Measurements from ENCODE around the gene PNMA1. TPM values are rescaled to one million over a fixed set of nuclear protein-coding genes. Genes with fewer than 3 reads are reported as not detected.
A peak's percentile ranks its signal among the peaks of the same experiment; 100 is the strongest.

PNMA1 gene
- total and polyA plus RNA-seq, 2 of the 13 experiments (the other 11 are each of a cell fraction or from before 2014, with no cell fraction given): 7.0 to 8.3 TPM

DNA sequence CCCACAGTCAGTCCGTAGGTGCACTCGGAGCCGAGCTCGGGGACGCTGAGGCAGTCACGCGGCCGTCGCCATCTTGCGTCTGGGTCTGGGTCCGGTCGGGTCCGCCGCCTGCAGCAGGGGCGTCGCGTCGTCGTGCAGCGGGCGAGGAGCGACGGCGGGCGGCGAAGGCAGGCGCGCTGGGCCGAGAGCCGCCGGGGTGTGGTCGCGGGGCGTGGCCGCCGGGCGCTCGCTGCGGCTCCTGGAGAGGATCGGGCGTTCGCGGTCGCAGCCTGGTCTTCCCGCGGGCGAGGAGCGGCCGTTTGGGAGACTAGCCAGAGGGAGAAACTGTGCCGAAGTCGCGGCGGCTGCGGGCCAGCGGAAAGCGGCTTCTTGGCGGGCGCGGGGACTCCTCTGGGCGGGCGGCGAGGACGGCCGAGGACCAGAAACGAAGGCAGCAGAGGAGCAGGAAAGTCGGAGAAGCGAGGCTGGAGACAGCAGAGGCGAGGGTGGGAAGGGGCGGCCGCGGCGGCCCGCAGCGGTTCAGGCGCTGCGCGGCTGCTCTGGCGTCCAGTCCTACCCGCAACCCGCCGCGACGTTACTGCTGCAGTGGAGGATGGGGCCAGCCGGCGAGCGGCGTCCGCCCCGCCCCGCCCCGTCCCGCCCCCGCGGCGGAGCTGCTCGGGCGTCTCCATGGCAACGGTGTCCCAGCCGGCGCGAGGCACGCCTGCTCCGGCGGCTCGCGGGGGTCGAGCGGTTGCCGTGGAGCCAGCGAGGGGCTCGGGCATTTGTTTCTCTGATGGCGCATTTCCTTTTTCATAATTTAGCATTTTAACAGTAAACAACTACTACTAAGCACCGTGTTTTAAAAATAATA is at the start of gene PNMA1 (continued):
- TF ChIP-seq, protein P1, sequence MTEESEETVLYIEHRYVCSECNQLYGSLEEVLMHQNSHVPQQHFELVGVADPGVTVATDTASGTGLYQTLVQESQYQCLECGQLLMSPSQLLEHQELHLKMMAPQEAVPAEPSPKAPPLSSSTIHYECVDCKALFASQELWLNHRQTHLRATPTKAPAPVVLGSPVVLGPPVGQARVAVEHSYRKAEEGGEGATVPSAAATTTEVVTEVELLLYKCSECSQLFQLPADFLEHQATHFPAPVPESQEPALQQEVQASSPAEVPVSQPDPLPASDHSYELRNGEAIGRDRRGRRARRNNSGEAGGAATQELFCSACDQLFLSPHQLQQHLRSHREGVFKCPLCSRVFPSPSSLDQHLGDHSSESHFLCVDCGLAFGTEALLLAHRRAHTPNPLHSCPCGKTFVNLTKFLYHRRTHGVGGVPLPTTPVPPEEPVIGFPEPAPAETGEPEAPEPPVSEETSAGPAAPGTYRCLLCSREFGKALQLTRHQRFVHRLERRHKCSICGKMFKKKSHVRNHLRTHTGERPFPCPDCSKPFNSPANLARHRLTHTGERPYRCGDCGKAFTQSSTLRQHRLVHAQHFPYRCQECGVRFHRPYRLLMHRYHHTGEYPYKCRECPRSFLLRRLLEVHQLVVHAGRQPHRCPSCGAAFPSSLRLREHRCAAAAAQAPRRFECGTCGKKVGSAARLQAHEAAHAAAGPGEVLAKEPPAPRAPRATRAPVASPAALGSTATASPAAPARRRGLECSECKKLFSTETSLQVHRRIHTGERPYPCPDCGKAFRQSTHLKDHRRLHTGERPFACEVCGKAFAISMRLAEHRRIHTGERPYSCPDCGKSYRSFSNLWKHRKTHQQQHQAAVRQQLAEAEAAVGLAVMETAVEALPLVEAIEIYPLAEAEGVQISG (CRISPR knock-in tag; IDR thresholded peaks at IDR 0.05): peak; percentile 72
- TF ChIP-seq, protein P2, sequence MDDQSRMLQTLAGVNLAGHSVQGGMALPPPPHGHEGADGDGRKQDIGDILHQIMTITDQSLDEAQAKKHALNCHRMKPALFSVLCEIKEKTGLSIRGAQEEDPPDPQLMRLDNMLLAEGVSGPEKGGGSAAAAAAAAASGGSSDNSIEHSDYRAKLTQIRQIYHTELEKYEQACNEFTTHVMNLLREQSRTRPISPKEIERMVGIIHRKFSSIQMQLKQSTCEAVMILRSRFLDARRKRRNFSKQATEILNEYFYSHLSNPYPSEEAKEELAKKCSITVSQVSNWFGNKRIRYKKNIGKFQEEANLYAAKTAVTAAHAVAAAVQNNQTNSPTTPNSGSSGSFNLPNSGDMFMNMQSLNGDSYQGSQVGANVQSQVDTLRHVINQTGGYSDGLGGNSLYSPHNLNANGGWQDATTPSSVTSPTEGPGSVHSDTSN (CRISPR knock-in tag; IDR thresholded peaks at IDR 0.05; ENCODE audit: borderline replicate concordance): no peak
- TF ChIP-seq, protein P3, sequence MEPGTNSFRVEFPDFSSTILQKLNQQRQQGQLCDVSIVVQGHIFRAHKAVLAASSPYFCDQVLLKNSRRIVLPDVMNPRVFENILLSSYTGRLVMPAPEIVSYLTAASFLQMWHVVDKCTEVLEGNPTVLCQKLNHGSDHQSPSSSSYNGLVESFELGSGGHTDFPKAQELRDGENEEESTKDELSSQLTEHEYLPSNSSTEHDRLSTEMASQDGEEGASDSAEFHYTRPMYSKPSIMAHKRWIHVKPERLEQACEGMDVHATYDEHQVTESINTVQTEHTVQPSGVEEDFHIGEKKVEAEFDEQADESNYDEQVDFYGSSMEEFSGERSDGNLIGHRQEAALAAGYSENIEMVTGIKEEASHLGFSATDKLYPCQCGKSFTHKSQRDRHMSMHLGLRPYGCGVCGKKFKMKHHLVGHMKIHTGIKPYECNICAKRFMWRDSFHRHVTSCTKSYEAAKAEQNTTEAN (CRISPR knock-in tag; conservative IDR thresholded peaks at IDR 0.05): no peak
- TF ChIP-seq ZNF24 (IDR thresholded peaks at IDR 0.05): no peak
- TF ChIP-seq, protein P4, sequence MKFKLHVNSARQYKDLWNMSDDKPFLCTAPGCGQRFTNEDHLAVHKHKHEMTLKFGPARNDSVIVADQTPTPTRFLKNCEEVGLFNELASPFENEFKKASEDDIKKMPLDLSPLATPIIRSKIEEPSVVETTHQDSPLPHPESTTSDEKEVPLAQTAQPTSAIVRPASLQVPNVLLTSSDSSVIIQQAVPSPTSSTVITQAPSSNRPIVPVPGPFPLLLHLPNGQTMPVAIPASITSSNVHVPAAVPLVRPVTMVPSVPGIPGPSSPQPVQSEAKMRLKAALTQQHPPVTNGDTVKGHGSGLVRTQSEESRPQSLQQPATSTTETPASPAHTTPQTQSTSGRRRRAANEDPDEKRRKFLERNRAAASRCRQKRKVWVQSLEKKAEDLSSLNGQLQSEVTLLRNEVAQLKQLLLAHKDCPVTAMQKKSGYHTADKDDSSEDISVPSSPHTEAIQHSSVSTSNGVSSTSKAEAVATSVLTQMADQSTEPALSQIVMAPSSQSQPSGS (CRISPR knock-in tag; IDR thresholded peaks at IDR 0.05): peak; percentile 31; the same call in 1 of the 2 replicates
- TF ChIP-seq, protein P5, sequence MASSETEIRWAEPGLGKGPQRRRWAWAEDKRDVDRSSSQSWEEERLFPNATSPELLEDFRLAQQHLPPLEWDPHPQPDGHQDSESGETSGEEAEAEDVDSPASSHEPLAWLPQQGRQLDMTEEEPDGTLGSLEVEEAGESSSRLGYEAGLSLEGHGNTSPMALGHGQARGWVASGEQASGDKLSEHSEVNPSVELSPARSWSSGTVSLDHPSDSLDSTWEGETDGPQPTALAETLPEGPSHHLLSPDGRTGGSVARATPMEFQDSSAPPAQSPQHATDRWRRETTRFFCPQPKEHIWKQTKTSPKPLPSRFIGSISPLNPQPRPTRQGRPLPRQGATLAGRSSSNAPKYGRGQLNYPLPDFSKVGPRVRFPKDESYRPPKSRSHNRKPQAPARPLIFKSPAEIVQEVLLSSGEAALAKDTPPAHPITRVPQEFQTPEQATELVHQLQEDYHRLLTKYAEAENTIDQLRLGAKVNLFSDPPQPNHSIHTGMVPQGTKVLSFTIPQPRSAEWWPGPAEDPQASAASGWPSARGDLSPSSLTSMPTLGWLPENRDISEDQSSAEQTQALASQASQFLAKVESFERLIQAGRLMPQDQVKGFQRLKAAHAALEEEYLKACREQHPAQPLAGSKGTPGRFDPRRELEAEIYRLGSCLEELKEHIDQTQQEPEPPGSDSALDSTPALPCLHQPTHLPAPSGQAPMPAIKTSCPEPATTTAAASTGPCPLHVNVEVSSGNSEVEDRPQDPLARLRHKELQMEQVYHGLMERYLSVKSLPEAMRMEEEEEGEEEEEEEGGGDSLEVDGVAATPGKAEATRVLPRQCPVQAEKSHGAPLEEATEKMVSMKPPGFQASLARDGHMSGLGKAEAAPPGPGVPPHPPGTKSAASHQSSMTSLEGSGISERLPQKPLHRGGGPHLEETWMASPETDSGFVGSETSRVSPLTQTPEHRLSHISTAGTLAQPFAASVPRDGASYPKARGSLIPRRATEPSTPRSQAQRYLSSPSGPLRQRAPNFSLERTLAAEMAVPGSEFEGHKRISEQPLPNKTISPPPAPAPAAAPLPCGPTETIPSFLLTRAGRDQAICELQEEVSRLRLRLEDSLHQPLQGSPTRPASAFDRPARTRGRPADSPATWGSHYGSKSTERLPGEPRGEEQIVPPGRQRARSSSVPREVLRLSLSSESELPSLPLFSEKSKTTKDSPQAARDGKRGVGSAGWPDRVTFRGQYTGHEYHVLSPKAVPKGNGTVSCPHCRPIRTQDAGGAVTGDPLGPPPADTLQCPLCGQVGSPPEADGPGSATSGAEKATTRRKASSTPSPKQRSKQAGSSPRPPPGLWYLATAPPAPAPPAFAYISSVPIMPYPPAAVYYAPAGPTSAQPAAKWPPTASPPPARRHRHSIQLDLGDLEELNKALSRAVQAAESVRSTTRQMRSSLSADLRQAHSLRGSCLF (CRISPR knock-in tag; IDR thresholded peaks at IDR 0.05; ENCODE audit: borderline replicate concordance): no peak
- TF ChIP-seq, protein P6, sequence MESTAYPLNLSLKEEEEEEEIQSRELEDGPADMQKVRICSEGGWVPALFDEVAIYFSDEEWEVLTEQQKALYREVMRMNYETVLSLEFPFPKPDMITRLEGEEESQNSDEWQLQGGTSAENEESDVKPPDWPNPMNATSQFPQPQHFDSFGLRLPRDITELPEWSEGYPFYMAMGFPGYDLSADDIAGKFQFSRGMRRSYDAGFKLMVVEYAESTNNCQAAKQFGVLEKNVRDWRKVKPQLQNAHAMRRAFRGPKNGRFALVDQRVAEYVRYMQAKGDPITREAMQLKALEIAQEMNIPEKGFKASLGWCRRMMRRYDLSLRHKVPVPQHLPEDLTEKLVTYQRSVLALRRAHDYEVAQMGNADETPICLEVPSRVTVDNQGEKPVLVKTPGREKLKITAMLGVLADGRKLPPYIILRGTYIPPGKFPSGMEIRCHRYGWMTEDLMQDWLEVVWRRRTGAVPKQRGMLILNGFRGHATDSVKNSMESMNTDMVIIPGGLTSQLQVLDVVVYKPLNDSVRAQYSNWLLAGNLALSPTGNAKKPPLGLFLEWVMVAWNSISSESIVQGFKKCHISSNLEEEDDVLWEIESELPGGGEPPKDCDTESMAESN (CRISPR knock-in tag; conservative IDR thresholded peaks at IDR 0.05): peak; percentile 79
- TF ChIP-seq RBAK (CRISPR knock-in tag; IDR thresholded peaks at IDR 0.05): no peak
- peak; percentile 80 for TF ChIP-seq BRD4 (CRISPR knock-in tag; IDR thresholded peaks at IDR 0.05)
- TF ChIP-seq, protein P7, sequence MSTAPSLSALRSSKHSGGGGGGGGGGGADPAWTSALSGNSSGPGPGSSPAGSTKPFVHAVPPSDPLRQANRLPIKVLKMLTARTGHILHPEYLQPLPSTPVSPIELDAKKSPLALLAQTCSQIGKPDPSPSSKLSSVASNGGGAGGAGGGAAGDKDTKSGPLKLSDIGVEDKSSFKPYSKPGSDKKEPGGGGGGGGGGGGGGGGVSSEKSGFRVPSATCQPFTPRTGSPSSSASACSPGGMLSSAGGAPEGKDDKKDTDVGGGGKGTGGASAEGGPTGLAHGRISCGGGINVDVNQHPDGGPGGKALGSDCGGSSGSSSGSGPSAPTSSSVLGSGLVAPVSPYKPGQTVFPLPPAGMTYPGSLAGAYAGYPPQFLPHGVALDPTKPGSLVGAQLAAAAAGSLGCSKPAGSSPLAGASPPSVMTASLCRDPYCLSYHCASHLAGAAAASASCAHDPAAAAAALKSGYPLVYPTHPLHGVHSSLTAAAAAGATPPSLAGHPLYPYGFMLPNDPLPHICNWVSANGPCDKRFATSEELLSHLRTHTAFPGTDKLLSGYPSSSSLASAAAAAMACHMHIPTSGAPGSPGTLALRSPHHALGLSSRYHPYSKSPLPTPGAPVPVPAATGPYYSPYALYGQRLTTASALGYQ (CRISPR knock-in tag; IDR thresholded peaks at IDR 0.05): no peak
- no peak for TF ChIP-seq HMG20A (CRISPR knock-in tag; IDR thresholded peaks at IDR 0.05; ENCODE audit: borderline replicate concordance)

Measured in HepG2 (cell line).